Epidermal melanocyte (primary cell): ENCODE measurements around the gene DLGAP3.
"Not testable (repeated sequence)": the region's sequence is repeated elsewhere in the genome, so short reads cannot be mapped to it uniquely, and the experiment has no call there.

ENCODE experiments used
- DNase-seq: peaks from one replicate; pipeline ENCODE4 v3.0.0; 2011; ENCODE audit warnings: low spot score; ENCODE audit not compliant: insufficient read length

DLGAP3 gene

GRCh38 chr1:34929497-34929852, at the start of gene DLGAP3:
DLGAP3 (minus strand) TSS chr1:34929650; CDS start chr1:34905383, 24,267 bp downstream.
- DNase-seq = no peak

GRCh38 chr1:34978921-34979320, 49.5 kb upstream of the DLGAP3 start:
- DNase-seq = no peak

- DNase-seq = no peak
Measured at GRCh38 chr1:34977858-34978257, 48.4 kb upstream of the DLGAP3 start.

GRCh38 chr1:34977210-34977471, 47.7 kb upstream of the DLGAP3 start:
- no peak for DNase-seq

GRCh38 chr1:34976384-34977209, 47.1 kb upstream of the DLGAP3 start:
- no peak for DNase-seq

GRCh38 chr1:34975771-34976170, 46.3 kb upstream of the DLGAP3 start:
- DNase-seq = no peak

- DNase-seq = no peak
Measured at GRCh38 chr1:34975338-34975737, 45.9 kb upstream of the DLGAP3 start.

GRCh38 chr1:34974626-34975025, 45.2 kb upstream of the DLGAP3 start:
- DNase-seq = no peak

GRCh38 chr1:34973326-34973725, 43.9 kb upstream of the DLGAP3 start:
- DNase-seq = no peak

- DNase-seq = no peak
Measured at GRCh38 chr1:34970829-34971228, 41.4 kb upstream of the DLGAP3 start.

GRCh38 chr1:34970220-34970735, 40.8 kb upstream of the DLGAP3 start:
- no peak for DNase-seq

GRCh38 chr1:34968297-34968696, 38.8 kb upstream of the DLGAP3 start:
- not testable (repeated sequence) for DNase-seq

GRCh38 chr1:34967672-34968071, 38.2 kb upstream of the DLGAP3 start:
- DNase-seq = not testable (repeated sequence)

- DNase-seq = no peak
Measured at GRCh38 chr1:34965597-34965996, 36.1 kb upstream of the DLGAP3 start.

GRCh38 chr1:34950428-34950827, 21.0 kb upstream of the DLGAP3 start:
- no peak for DNase-seq

- not testable (repeated sequence) for DNase-seq
Measured at GRCh38 chr1:34948739-34949138, 19.3 kb upstream of the DLGAP3 start.

- DNase-seq = not testable (repeated sequence)
Measured at GRCh38 chr1:34947641-34948314, 18.3 kb upstream of the DLGAP3 start.

GRCh38 chr1:34946211-34946610, 16.8 kb upstream of the DLGAP3 start:
- no peak for DNase-seq

- DNase-seq = not testable (repeated sequence)
Measured at GRCh38 chr1:34941798-34942197, 12.3 kb upstream of the DLGAP3 start.

GRCh38 chr1:34930702-34931071, 1.2 kb upstream of the DLGAP3 start:
- no peak for DNase-seq

- no peak for DNase-seq
Measured at GRCh38 chr1:34929853-34930701, 627 bp upstream of the DLGAP3 start.
